Thoracic aorta (tissue), 2 donors: Measurements from ENCODE around the gene GALNT15. TPM values are rescaled to one million over a fixed set of nuclear protein-coding genes. Genes with fewer than 3 reads are reported as not detected.

ENCODE experiments used
- ATAC-seq: fragments of 150-250 bp; one replicate; pipeline ENCODE4 v1.8.0; 2017; ENCODE audit warnings: low read depth; ENCODE audit not compliant: insufficient number of reproducible peaks, low FRiP score
- DNase-seq: peaks from one replicate; pipeline ENCODE4 v3.0.0-alpha.2; 2020; ENCODE audit warnings: low spot score
- H3K27ac ChIP-seq, 2 donors: fragments of 200-600 bp; sonication (generic); 1 replicate in 1 of 2; 2 replicates in 1 of 2; pipeline ENCODE4 v1.5.1; 2016; ENCODE audit warnings: mild to moderate bottlenecking in 2 of 2, moderate library complexity in 2 of 2
- H3K27me3 ChIP-seq: fragments of 200-600 bp; sonication (generic); replicated peaks from 2 replicates; pipeline ENCODE4 v1.6.0; 2016; ENCODE audit warnings: mild to moderate bottlenecking; ENCODE audit not compliant: insufficient read depth
- H3K36me3 ChIP-seq: fragments of 200-600 bp; sonication (generic); one replicate; pipeline ENCODE4 v1.5.1; 2016
- H3K4me1 ChIP-seq, 2 donors: fragments of 200-600 bp; sonication (generic); 1 replicate in 1 of 2; 2 replicates in 1 of 2; pipeline versions ENCODE4 v1.5.1 to v1.6.0; 2016; ENCODE audit warnings: low read depth in 2 of 2, mild to moderate bottlenecking in 1 of 2; ENCODE audit not compliant: control insufficient read depth in 1 of 2
- H3K4me3 ChIP-seq: fragments of 200-600 bp; sonication (generic); 2 replicates; pipeline ENCODE4 v1.5.1; 2016; ENCODE audit warnings: mild to moderate bottlenecking
- H3K9me3 ChIP-seq: fragments of 200-600 bp; sonication (generic); 2 replicates; pipeline ENCODE4 v1.5.1; 2016
- total RNA-seq, 2 donors: library from RNA; depleted of rRNA; stranded (reverse); fragments of >200 nt; gene quantifications; one replicate each; pipeline versions ENCODE4 v1.1.0 to v1.2.3, GENCODE V29; 2016
- TF ChIP-seq, protein P1 (sequence below): fragments of 200-600 bp; sonication (generic); IDR thresholded peaks from one replicate; pipeline ENCODE4 v1.5.1; 2019; ENCODE audit warnings: antibody characterized with exemption

The GALNT15 gene
- total RNA-seq, 2 donors from 2014 or later: 157 to 167 TPM

DNA sequence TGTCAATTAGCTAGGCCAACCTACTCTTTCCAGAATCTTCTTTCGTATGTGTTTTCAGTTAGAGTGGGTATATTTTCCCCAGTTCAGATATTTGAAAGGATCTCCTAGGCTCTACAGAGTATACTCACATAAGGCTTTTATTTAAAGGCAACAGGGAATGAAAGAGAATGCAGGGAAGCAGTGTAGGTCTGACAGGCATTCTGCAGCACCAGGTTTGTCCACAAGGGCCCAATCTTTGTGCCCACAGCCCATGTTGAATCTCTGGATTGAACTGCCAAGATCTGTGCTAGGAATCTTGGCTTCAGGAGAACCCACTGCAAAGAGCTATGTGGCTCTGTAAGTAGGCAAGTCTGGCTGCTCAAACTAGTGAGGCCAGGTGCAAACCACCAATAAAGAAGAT, 24.2 kb upstream of the GALNT15 start:
- no peak for DNase-seq
- no peaks in the 10 kb centered on the region for H3K36me3 ChIP-seq
- TF ChIP-seq, protein P1, sequence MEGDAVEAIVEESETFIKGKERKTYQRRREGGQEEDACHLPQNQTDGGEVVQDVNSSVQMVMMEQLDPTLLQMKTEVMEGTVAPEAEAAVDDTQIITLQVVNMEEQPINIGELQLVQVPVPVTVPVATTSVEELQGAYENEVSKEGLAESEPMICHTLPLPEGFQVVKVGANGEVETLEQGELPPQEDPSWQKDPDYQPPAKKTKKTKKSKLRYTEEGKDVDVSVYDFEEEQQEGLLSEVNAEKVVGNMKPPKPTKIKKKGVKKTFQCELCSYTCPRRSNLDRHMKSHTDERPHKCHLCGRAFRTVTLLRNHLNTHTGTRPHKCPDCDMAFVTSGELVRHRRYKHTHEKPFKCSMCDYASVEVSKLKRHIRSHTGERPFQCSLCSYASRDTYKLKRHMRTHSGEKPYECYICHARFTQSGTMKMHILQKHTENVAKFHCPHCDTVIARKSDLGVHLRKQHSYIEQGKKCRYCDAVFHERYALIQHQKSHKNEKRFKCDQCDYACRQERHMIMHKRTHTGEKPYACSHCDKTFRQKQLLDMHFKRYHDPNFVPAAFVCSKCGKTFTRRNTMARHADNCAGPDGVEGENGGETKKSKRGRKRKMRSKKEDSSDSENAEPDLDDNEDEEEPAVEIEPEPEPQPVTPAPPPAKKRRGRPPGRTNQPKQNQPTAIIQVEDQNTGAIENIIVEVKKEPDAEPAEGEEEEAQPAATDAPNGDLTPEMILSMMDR: no peak
- H3K27ac ChIP-seq: no peak overlapping the region
- ATAC-seq: no peak
- H3K4me1 ChIP-seq: peaks cover 3 to 21% of the 10 kb centered on the region in 2 donors
- no peak overlapping the region for H3K4me3 ChIP-seq
- H3K9me3 ChIP-seq: no peaks in the 10 kb centered on the region
- no peaks in the 10 kb centered on the region for H3K27me3 ChIP-seq

DNA sequence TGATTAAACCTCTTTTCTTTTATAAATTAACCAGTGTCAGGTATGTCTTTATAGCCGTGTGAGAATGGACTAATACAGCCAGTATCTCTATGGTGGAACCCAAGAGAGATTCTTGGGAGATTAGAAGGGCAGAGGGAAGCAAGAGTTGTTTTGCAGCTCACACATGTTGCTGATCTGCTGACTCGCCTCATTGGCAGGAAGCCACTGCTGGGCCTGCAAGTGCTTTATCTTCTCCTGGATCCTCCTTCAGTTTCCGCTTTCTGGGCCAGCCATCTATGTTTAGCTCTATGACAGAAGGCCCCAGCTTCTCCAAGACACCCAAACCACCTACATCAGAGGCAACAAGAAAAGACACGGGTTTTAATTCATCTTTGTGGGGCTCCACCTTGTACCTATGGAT, 23.4 kb upstream of the GALNT15 start:
- ATAC-seq: no peak
- TF ChIP-seq, protein P1: no peak
- H3K9me3 ChIP-seq: no peaks in the 10 kb centered on the region
- no peak overlapping the region for H3K4me3 ChIP-seq
- no peaks in the 10 kb centered on the region for H3K27me3 ChIP-seq
- H3K36me3 ChIP-seq: no peaks in the 10 kb centered on the region
- H3K27ac ChIP-seq: no peak overlapping the region
- no peak for DNase-seq
- peaks cover 3 to 21% of the 10 kb centered on the region in 2 donors for H3K4me1 ChIP-seq

DNA sequence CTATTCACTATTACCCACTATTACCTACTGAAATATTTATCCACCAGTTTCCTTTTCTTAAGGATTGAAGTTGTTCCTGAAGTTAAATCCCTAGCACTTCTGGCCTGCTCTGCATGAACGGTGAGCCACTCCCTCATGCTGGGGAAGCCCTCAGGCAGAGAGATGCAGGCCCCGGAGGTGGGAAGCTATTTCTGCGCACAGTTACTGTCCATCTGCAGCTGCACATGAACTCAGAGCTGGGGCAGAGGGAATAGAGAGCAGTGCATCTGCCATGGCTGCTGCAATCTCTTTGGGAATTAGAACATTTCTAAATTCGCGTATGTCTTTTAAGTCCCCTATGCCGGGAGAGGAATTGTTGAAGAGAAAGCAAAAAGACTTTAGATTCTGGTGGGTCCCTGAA, 6.3 kb upstream of the GALNT15 start:
- H3K27me3 ChIP-seq: no peaks in the 10 kb centered on the region
- no peak overlapping the region for H3K27ac ChIP-seq
- no peak for DNase-seq
- H3K4me3 ChIP-seq: no peak overlapping the region
- H3K4me1 ChIP-seq: peaks cover 0 to 8% of the 10 kb centered on the region in 2 donors
- TF ChIP-seq, protein P1: no peak
- no peaks in the 10 kb centered on the region for H3K36me3 ChIP-seq
- ATAC-seq: no peak
- no peaks in the 10 kb centered on the region for H3K9me3 ChIP-seq

DNA sequence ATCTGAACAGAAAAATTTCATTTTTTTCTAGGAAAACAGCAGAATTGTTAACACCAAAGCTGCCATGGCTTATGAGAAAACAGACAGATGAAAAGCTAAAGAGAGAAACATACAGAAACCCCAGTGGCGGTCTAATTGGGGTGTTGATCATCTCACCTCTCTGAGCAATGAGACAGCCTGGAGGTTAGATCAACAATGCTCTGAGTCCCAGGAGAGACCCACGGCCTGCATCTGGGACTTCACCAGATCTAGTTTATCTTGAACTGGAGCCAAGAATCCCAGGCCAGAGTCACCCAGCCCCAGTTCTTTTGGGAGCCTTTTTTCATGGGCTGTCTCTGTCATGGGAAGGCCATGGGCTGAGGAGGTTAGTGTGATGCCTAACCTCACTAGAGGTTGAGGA, 3.5 kb upstream of the GALNT15 start:
- no peak for DNase-seq
- H3K27ac ChIP-seq: no peak overlapping the region
- TF ChIP-seq, protein P1: no peak

DNA sequence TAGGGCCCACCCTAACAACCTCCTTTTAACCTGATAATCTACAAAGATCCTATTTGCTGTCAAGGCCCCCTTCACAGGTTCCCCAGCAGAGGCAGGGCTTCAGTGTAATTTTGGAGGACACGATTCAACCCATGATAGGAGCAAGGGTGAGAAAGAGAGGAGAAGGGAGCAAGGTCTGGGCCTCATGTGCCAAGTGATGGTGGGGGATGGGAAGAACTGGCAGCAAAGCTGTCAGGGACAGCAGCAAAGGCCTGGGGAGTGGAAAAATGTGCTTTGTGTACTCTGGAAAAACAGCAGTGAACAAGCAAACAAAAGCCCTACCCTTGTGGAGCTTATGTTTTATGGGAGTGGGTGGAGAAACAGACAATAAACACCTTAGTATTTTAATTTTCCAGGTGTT, 2.7 kb upstream of the GALNT15 start:
- Histone ChIP-seq H3K4me3 (no peak overlapping the region), H3K36me3 (no peaks in the 10 kb centered on the region), H3K4me1 (peaks cover 8 to 33% of the 10 kb centered on the region in 2 donors), H3K27me3 (no peaks in the 10 kb centered on the region), H3K27ac (no peak overlapping the region), H3K9me3 (no peaks in the 10 kb centered on the region)
- DNase-seq: no peak
- TF ChIP-seq, protein P1: no peak
- ATAC-seq: no peak

More for the DNA sequence above, 3.5 kb upstream of the GALNT15 start:
- no peaks in the 10 kb centered on the region for H3K9me3 ChIP-seq
- H3K4me3 ChIP-seq: no peak overlapping the region
- H3K4me1 ChIP-seq: peaks cover 8 to 33% of the 10 kb centered on the region in 2 donors
- no peak for ATAC-seq
- H3K36me3 ChIP-seq: no peaks in the 10 kb centered on the region
- no peaks in the 10 kb centered on the region for H3K27me3 ChIP-seq
